HG03159 (cell line): ENCODE measurements around the gene ADAMTS20.
"Not testable (repeated sequence)": the region's sequence is repeated elsewhere in the genome, so short reads cannot be mapped to it uniquely, and the experiment has no call there.

Experiments used
- ATAC-seq: cut with Tn5 transposase; IDR thresholded peaks from one replicate; pipeline ENCODE4 v1.9.1; 2021; ENCODE audit warnings: mild to moderate bottlenecking, moderate library complexity; ENCODE audit not compliant: unreplicated experiment

Gene ADAMTS20

DNA sequence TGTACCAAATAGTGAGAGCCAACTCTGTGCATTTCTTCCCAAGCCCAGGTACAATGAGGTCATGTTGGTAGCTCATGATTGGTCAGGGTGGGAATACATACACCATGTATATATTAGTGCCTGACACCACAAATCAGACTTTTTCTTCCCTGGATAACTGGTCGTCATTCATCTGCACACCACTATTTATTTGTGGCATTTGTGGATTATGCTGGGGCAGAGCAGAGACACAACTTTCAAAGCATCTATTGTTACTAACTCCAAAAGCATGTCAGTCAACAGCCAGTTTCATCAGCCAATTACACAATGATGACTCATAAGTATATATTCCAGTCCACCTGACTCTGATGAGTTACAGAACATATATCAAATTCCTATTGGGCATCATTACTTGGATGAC lies 181.7 kb downstream of the ADAMTS20 start:
- ATAC-seq = no peak

DNA sequence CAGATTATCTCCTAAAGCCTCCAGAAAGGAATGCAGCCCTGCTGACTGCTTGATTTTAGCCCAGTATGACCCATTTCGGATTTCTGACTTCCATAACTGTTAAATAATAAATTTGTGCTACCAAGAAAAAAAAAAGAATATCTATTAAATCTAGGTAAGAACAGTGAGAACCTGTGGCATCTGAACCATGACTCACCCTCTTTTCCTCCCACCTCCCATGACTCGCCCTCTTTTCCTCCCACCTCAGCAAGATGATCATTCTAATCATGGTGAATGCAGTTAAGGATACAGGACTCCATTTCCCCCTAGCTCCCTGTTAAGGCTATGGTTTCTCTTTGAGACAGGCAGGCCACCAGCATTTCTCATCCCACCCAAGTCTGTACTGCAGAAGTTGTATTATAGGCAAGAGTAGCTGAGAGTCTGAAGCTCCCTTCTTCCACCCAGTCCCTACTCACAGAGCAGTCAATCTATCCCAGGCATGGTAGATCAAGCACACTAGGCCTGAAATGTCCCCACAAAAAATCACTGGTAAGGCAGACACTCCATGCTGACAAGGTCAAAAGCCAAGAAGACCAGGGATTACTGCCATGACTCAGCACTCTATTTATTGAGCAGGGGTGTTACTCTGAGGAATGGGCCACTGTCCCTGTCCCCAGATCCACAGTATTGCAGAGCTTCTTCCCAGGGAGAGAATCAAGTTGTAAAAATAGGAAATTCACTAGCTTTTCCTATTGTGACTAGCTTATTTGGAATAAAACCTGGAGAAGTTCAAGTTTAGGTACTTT lies 188.9 kb downstream of the ADAMTS20 start:
- no peak for ATAC-seq

DNA sequence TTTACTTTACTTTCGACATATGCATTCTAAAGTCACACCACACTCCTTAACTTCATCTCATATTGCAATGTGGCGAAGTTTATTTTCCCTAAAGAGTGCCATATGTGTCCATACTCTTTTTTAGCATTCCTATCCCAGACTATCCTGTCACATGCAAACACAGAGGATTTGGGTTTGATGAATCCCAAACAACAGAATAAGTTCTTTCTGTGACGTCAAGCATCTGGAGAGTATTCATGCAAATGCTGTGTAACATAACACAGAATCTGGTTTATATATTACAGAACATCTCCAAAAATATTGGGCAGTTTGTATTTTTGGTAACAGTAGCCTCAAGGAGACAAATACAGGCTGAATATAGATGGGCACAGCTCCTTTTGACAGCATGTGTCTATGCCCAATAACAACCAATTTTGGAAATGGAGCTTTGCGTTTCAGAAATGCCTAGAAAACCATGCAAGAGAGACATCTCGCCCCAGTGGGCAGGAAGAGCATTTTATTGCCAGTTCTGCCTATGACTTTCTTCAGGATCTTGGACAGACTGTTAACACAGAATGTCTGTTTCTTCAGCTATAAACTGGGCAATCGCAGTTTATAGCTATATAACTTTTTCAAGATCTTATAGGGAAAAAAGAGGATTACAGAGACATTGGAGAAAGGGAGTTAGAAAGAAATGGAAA lies 190.8 kb downstream of the ADAMTS20 start:
- ATAC-seq = no peak

DNA sequence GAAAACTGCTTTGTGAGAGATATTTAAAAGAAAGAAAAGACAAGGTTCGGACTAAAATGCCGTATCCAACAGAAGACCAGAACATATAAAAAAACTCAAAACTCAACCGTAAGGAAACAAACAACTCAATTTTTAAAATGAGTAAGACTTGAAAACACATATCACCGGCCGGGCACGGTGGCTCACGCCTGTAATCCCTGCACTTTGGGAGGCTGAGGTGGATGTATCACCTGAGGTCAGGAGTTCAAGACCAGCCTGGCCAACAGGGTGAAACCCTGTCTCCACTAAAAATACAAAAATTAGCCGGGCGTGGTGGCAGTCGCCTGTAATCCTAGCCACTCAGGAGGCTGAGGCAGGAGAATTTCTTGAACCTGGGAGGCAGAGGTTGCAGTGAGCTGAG lies 192.0 kb downstream of the ADAMTS20 start:
- ATAC-seq = not testable (repeated sequence)

DNA sequence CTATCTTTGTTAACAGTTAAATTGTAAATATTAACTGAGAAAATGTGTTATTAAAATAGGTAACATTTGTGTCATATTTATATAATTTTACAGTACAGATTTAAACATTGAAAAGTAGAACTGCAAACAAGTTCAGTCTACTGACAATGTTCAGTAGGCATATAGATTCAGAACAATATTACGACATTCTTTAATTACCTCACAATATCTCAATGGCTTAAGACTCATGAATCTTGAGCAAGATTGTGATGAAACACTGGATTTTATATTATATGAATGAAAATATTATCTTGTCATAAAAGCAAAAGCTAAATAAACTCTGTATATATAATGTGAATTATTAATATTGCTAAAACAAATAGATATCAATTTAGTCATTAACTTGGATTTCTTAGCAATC lies 194.9 kb downstream of the ADAMTS20 start:
- no peak for ATAC-seq

DNA sequence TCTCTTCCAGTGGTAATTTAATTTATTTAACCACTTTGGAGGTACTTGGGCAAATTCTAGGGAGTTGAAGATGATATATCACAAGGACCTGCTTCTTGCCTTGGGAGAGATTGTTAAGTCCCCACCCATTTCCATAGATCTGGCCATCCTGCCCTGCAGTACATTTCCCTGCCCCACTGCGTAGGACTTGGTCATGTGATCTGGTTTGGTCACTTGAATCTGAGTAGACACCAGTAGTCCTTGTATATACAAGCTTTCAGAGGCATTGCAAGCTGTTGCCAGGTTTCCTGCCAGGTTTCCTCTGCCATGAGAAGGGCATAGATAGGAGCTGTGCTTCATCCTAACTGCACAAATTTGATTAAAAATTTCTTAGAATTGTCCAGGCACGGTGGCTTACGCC lies 200.0 kb downstream of the ADAMTS20 start:
- ATAC-seq = no peak

DNA sequence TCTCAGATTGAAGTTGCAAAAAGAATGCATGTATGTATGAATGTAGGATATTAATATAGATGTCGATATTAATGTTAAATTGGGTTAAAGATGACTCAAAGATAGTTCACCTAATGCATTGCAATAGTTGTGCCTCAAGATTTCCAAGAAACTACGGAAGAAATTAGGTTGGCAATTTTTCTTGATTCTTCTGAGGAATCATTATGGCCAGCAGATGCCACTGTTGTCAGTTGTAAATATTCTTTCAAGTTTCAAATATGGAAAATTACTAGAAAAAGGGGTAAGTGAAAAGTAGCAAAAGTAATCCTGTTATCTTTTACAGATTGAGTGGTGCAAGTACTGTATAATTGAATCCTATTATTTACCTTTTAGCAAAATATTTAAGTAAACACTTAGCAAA lies 202.1 kb downstream of the ADAMTS20 start:
- no peak for ATAC-seq

DNA sequence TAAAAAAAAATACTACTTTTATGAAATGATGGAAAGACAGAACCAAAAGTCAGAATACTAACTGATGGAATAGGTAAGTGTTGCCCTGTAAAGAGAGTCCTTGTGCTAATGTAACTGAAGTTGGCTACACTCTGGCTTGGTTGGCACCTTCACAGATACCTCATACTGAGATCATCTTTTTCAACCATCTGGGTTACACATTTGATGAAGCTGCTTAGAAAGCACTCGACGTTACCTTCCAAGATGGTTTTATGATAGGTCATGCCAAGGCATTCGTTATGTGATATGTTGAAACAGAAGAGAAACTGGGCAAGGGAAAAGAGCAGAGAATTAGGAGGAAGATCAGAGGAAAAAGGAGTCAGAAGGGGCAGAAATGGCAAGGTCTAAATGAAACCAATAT lies 203.8 kb downstream of the ADAMTS20 start:
- ATAC-seq = no peak

DNA sequence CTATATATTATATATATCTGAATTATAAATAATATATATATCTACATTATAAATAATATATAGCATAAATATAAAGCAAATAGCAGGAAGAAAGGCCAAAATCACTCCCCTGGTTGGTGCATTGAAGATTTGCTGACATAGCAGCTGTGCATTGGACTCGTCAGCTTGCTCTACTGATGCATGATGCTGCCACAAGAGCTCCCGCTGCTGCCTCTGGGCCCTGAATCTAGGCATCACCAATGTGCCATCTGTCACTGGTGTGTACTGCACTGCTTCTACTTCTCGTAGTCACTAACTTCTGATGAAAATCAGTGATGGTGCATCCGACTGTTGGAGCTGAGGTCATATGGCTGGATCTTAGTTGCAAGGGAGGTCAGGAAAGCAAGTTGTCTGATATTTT lies 205.0 kb downstream of the ADAMTS20 start:
- no peak for ATAC-seq

DNA sequence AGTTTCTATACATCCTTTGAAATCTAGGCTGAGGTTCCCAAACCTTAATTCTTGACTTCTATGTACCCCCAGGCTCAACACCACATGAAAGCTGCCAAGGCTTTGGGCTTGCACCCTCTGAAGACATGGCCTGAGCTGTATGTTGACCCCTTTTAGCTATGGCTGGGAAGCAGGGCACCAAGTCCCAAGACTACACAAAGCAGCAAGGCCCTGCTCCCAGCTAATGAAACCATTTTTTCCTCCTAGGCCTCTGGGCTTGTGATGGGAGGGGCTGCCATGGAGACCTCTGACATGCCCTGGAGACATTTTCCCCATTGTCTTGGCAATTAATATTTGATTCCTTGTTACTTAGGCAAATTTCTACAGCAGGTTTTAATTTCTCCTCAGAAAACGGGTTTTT lies 207.0 kb downstream of the ADAMTS20 start:
- ATAC-seq = no peak

DNA sequence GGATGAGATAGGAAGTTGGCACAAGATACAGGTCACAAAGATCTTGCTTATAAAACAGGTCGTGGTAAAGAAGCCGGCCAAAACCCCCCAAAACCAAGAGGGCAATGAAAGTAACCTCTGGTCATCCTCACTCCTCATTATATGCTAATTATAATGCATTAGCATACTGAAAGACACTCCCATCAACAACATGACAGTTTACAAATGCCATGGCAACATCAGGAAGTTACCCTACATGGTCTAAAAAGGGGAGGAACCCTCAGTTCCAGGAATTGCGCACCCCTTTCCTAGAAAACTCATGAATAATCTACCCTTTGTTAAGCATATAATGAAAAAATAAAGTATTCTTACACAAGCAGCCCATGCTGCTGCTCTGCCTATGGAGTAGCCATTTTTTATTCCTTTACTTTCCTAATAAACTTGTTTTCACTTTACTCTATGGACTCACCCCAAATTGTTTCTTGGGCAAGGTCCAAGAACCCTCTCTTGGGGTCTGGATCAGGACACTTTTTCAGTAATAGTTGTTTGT lies 210.2 kb downstream of the ADAMTS20 start:
- not testable (repeated sequence) for ATAC-seq

DNA sequence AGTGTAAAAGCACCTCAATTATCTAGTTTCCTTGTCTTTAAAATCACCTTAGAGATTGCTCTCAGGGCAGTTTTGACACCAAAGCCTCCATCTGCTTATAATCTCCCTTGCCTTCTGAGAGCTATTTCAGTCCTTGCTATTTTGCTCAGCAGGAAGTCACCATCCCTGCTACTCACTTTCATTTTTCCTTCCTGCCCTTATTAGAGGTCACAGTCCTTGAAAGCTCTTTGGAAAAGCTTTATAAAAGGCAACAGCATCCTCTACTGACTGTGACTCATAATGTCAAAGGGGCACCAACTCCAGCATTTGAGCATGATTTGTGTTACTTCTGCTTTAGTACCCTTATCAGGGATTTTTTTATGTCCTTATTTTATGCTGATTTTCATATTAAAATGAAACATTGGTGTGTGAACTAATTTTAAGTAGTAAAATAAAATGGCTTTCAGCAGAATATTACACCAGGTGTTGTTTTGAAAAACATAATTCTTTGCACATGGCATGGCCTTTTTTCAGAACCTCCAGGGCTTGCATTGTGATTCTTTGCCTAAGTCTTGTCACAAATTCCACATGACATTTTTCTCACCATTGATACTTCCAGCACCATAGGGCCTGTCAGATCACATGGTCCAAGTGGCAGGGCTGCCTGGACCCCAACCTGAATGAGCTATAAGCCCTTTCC lies 213.0 kb downstream of the ADAMTS20 start:
- peak; percentile 36 for ATAC-seq

DNA sequence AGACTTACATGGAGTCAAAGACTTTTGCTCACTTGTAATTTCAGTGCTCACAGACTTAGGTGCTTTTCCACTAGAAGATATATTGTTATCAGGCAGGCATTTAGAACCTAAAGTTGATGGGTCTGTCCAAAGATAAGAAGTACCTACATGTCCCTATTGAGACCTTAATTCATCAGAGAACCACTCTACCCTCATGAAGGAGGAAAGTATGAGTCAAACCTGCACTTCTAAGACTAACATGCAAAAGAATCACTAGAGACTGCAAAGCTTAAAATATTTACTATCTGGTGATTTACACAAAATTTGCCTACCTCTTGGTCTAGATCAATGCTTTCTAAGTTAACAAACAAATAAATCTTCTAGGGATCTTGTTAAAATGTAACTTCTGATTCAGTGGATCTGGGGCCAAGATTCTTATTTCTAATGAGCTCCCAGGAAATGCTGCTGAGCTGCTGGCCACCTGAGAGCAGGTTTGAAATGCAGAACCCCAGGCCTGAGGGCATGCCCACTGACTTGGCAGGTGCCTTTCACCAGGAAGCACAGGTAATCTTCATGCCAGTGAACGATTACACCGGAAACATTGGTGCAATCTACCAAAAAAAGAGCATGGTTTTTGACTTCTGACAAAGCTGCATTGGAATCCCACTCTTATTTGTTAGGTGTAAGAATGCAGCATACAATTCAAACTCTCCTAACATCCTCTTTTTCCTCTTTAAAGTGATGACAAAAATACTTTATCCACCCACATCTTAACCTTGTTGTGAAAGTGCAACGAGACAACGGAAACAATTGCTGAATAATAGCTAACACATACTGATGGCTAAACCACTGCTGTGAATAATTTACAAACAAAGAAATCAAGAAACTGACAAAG lies 214.2 kb downstream of the ADAMTS20 start:
- ATAC-seq = peak; percentile 69

DNA sequence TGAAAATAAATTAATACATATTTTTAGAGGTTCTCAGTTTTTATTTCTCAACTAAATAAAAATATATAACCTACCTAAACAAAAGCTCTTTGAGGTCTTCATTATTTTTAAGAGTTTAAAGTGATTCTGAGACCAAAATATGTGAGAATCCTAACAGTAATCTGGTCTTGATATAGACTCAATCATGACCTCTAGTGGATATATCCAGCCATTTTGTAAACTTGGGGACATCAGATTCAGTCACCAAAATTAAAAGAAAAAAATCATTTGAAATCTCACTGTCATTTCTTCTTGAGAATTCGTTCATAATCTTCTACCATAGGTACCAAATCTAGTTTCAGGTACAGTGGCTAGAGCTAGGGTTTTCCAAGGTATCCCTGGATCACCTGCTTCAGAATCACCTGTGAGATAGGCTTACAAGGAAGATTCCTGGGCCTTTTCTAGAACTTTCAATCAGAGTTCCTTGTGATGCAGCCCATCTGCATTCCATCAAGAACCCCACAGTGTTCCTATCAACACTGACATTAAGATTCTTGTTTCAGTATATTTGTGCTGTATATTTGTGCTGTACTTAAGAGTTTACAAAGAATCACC lies 214.9 kb downstream of the ADAMTS20 start:
- ATAC-seq = no peak

DNA sequence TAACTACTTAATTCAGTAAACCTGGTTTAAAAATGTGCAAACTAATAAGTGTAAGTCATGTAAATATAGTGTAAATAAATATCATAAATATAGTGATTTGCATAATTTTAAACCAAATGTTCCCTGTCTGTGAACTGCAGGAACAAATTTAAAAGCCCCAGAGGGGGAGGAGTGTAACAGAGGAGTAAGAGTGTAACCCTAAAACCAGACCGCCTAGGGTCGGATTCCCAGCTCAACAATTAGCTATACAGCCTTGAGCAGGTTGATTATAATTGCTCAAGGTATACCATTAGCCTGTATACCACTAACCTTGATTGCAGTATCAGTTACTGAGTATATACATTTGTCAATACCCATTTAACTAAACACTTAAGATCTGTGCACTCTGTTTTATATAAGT lies 218.4 kb downstream of the ADAMTS20 start:
- ATAC-seq = no peak

DNA sequence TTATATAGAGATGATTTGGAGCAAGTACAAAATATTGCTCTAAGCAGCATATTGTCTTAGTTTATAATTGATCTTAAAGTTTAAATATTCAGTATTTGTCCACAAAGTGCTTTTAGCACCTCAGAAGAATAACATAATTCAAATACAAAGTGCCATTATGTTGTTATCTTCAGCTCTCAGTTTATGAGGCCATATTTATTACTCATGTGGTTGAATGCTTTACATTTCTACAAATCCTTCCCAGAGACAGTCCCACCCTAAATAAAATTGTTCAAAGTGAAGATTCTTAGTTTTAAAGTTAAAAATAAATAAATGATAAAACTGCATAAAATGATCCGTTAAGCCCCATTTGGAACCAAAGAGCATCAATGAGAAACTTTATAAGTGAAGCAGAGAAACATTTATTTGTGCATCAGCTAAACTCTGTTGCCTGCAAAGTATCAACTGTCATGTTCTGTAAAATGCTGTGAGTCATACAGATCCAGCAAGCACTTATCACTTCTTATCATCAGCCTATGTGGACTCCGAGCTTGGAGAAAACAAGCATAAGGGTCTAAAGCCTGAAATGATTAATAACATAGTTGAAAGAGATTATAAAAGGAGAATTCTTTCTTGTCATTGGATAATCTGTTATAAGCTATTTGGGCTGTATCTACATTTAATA lies 218.9 kb downstream of the ADAMTS20 start:
- ATAC-seq = no peak

DNA sequence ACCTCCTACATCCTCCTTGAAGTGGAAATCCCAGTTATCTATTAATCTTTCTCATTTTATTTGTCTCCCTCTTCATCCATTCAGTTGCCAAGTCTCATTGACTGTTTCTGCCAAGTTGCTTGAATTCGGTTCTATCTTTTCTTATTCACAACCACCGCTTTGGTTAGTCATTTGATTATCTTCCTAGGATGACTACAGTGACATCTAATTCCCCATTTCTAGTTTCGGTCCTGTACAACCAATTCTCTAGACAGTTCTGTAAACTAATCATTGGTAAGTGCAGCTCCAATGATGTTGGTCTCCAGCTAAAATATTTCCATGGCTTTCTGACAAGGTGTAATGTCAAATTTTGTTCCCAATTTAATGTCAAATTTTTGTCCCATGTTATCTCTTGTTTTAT lies 220.1 kb downstream of the ADAMTS20 start:
- ATAC-seq = no peak

DNA sequence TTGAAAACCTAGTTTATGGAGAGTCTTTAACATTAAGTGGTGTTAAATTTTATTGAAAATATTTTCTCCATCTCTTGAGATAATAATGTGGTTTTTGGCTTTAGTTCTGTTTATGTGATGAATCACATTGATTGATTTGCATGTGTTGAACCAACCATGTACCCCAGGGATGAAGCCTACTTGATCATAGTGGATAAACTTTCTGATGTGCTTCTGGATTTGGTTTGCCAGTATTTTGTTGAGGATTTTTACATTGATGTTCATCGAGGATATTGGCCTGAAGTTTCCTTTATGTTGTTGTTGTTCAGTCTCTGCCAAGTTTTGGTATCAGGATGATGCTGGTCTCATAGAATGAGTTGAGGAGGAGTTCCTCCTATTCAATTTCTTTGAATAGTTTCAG lies 222.6 kb downstream of the ADAMTS20 start:
- no peak for ATAC-seq

DNA sequence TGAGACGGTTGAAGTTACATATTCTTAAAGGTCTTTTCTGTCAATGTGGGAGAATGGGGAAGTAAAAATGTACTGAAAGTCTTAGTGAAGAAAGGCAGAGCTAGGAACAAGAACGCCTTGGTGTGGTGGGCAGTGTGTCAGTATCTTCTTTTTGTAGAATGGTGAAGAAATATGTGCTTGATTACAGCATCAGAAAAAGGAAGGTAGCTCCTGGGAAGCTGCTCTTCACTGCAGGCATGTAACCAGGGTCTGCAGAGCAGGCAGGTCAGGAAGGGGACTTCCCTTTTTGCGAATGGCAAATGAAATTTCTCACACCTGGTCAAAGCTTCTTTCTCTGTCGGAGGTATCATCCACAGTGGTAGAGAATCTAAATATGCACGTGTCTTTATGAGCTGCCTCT lies 226.2 kb downstream of the ADAMTS20 start:
- peak; percentile 74 for ATAC-seq

DNA sequence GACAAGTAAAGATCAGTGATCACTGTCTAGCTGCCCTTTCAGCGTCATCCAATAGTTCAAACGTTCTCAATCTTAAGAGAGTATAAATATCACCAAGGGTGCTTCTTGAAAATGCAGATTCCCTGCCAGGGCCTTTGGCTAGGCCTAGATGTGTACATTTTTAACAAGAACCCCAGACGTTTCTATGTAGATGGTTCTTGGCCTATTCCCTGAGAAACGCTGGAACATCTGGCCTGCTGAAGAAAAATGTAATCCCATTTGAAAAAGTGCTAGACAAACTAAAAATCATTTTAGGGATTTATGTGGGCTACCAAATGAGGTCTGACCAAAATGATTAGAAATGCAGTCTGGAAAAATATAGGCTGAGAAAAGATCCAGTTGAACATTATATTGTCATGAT lies 231.7 kb downstream of the ADAMTS20 start:
- no peak for ATAC-seq
